Transverse colon (tissue), 4 donors: Measurements from ENCODE around the gene R3HDML. TPM values are rescaled to one million over a fixed set of nuclear protein-coding genes. Genes with fewer than 3 reads are reported as not detected.

Experiments
- DNase-seq: peaks from one replicate; pipeline ENCODE4 v3.0.0-alpha.2; 2019
- H3K27ac ChIP-seq, 4 donors: fragments of 200-600 bp; sonication (generic); 2 replicates each; pipeline ENCODE4 v1.5.1; 2016 to 2018; ENCODE audit warnings: inconsistent platforms in 4 of 4
- H3K27me3 ChIP-seq: fragments of 200-600 bp; sonication (generic); 2 replicates; pipeline ENCODE4 v1.5.1; 2017; ENCODE audit warnings: inconsistent platforms
- H3K36me3 ChIP-seq, 4 donors: fragments of 200-600 bp; sonication (generic); 2 replicates each; pipeline ENCODE4 v1.5.1; 2017 to 2019; ENCODE audit warnings: inconsistent platforms in 4 of 4
- H3K4me1 ChIP-seq, 4 donors: fragments of 200-600 bp; sonication (generic); 2 replicates each; pipeline ENCODE4 v1.5.1; 2017 to 2020; ENCODE audit warnings: inconsistent platforms in 4 of 4
- H3K4me3 ChIP-seq, 4 donors: fragments of 200-600 bp; sonication (generic); 1 replicate in 1 of 4; 2 replicates in 3 of 4; pipeline versions ENCODE4 v1.5.1 to v1.6.1; 2017 to 2019; ENCODE audit warnings: inconsistent platforms in 4 of 4
- H3K9me3 ChIP-seq, 2 donors: fragments of 200-600 bp; sonication (generic); 2 replicates each; pipeline ENCODE4 v1.5.1; 2017 to 2019; ENCODE audit warnings: inconsistent platforms in 2 of 2
- CTCF ChIP-seq, 5 experiments: fragments of 200-600 bp in 3 of 5; fragments of 450-650 bp in 2 of 5; sonication (generic) in 3 of 5; IDR thresholded peaks; 1 replicate in 2 of 5; 2 replicates in 3 of 5; pipeline ENCODE4 v1.5.1; 2016 to 2017; ENCODE audit warnings: antibody characterized with exemption in 5 of 5, inconsistent platforms in 3 of 5, mild to moderate bottlenecking in 2 of 5, moderate library complexity in 1 of 5
- EP300 ChIP-seq: sonication (generic); formaldehyde crosslinking; IDR thresholded peaks from one replicate; pipeline ENCODE4 v1.6.1; 2017; ENCODE audit warnings: antibody characterized with exemption, low read depth
- POLR2A ChIP-seq: fragments of 450-650 bp; IDR thresholded peaks from one replicate; pipeline ENCODE4 v1.6.1; 2016; ENCODE audit warnings: antibody characterized with exemption, mild to moderate bottlenecking, moderate library complexity
- POLR2AphosphoS5 ChIP-seq, 3 donors: sonication (generic); formaldehyde crosslinking; IDR thresholded peaks; one replicate each; pipeline ENCODE4 v1.6.1; 2016; ENCODE audit warnings: antibody characterized with exemption in 3 of 3
- WGBS, 2 donors: methylation state at CpG; one replicate each; pipeline ENCODE4 v1.1.5; 2018; ENCODE audit warnings: low coverage in 1 of 2; 5-methylcytosine and 5-hydroxymethylcytosine counted together
- in situ Hi-C, 4 donors: fragments of 200-750 bp; cut with MboI; loops; one replicate each; pipeline versions ENCODE4 v1.15.0 to v1.15.1; 2017; ENCODE audit warnings: low sequenced_read_pairs in 3 of 4, low pct_ligation_motif_present in 1 of 4, low pct_unique_long_range_greater_than_20kb in 1 of 4
- intact Hi-C: fragments of 100-400 bp; cut with DNase I; formaldehyde crosslinking; loops from one replicate; pipeline ENCODE4 v1.15.1; 2023; ENCODE audit warnings: low total_unique reads
- total RNA-seq, 4 donors: library from RNA; depleted of rRNA; stranded (reverse); fragments of >200 nt; gene quantifications; one replicate each; pipeline ENCODE4 v1.1.0, GENCODE V29; 2016

R3HDML gene
- total RNA-seq, 4 donors from 2014 or later: not detected

- no peak for TF ChIP-seq POLR2AphosphoS5 (IDR thresholded peaks at IDR 0.05)
- TF ChIP-seq CTCF (IDR thresholded peaks at IDR 0.05): no peak
- TF ChIP-seq POLR2A: no peak
- no peak for TF ChIP-seq EP300
- H3K27me3 ChIP-seq: peaks cover 17% of the 10 kb centered on the region
- in situ Hi-C loops: no loop called here
- 76 to 94% methylated on average over 3 to 4 of the region's 4 CpGs for WGBS, 2 donors
- no peaks in the 10 kb centered on the region for H3K9me3 ChIP-seq
- H3K27ac ChIP-seq: no peak overlapping the region
- no peak overlapping the region for H3K4me3 ChIP-seq
- peaks cover 0 to 19% (median 17%) of the 10 kb centered on the region in 4 donors for H3K4me1 ChIP-seq
- no peaks in the 10 kb centered on the region for H3K36me3 ChIP-seq
- intact Hi-C loops: no loop called here
- no peak for DNase-seq
Measured at GRCh38 chr20:44328428-44328827, 8.4 kb upstream of the R3HDML start.

- Histone ChIP-seq H3K27me3 (peaks cover 21% of the 10 kb centered on the region), H3K4me1 (peaks cover 0 to 8% (median 7%) of the 10 kb centered on the region in 4 donors), H3K36me3 (no peaks in the 10 kb centered on the region), H3K4me3 (no peak overlapping the region), H3K27ac (no peak overlapping the region), H3K9me3 (no peaks in the 10 kb centered on the region)
- WGBS, 2 donors: 89% methylated on average over 2 of the region's 2 CpGs; no CpG with 5 or more reads in 1 of the 2 donors
- intact Hi-C loops (no loop called here), in situ Hi-C loops (no loop called here)
- no peak for DNase-seq
- no peak for TF ChIP-seq CTCF (IDR thresholded peaks at IDR 0.05)
- TF ChIP-seq POLR2AphosphoS5 (IDR thresholded peaks at IDR 0.05): no peak
- no peak for TF ChIP-seq EP300
- no peak for TF ChIP-seq POLR2A
Measured at GRCh38 chr20:44331201-44331600, 5.6 kb upstream of the R3HDML start.

- in situ Hi-C loops: no loop called here
- TF ChIP-seq POLR2AphosphoS5 (IDR thresholded peaks at IDR 0.05) (no peak), POLR2A (no peak), CTCF (IDR thresholded peaks at IDR 0.05) (no peak), EP300 (no peak)
- Histone ChIP-seq H3K9me3 (no peaks in the 10 kb centered on the region), H3K4me1 (no peaks in the 10 kb centered on the region), H3K36me3 (no peaks in the 10 kb centered on the region), H3K27me3 (peaks cover 4% of the 10 kb centered on the region), H3K27ac (no peak overlapping the region), H3K4me3 (no peak overlapping the region)
- intact Hi-C loops: no loop called here
- 45% methylated on average over 8 of the region's 8 CpGs; no CpG with 5 or more reads in 1 of the 2 donors for WGBS, 2 donors
- no peak for DNase-seq
Measured at GRCh38 chr20:44334306-44334705, 2.5 kb upstream of the R3HDML start.

- H3K27me3 ChIP-seq: peaks cover 4% of the 10 kb centered on the region
- in situ Hi-C loops (no loop called here), intact Hi-C loops (no loop called here)
- no peaks in the 10 kb centered on the region for H3K36me3 ChIP-seq
- no peak for DNase-seq
- H3K4me1 ChIP-seq: no peaks in the 10 kb centered on the region
- H3K9me3 ChIP-seq: no peaks in the 10 kb centered on the region
- no peak overlapping the region for H3K27ac ChIP-seq
- 83% methylated on average over 2 to 4 of the region's 4 CpGs for WGBS, 2 donors
- no peak overlapping the region for H3K4me3 ChIP-seq
- TF ChIP-seq CTCF (IDR thresholded peaks at IDR 0.05) (no peak), POLR2A (no peak), POLR2AphosphoS5 (IDR thresholded peaks at IDR 0.05) (no peak), EP300 (no peak)
Measured at GRCh38 chr20:44334709-44335108, 2.1 kb upstream of the R3HDML start.
